WTC11 (cell line): Measurements from ENCODE around the gene RPL23.

Source experiments
- ATF1 ChIP-seq: sonication (generic); formaldehyde crosslinking; IDR thresholded peaks from 2 replicates; pipeline ENCODE4 v1.8.1; 2023; ENCODE audit warnings: mild to moderate bottlenecking, moderate library complexity, missing genetic modification reagents
- CREB1 ChIP-seq: sonication (generic); formaldehyde crosslinking; IDR thresholded peaks from 2 replicates; pipeline ENCODE4 v1.8.0; 2023; ENCODE audit warnings: mild to moderate bottlenecking, missing genetic modification reagents
- ELF4 ChIP-seq: sonication (generic); formaldehyde crosslinking; IDR thresholded peaks from 2 replicates; pipeline ENCODE4 v1.8.1; 2022; ENCODE audit warnings: low read depth, mild to moderate bottlenecking, moderate library complexity, missing genetic modification reagents
- NFYB ChIP-seq: sonication (generic); formaldehyde crosslinking; conservative IDR thresholded peaks from 2 replicates; pipeline ENCODE4 v1.8.0; 2022; ENCODE audit warnings: low read depth, missing genetic modification reagents
- RORB ChIP-seq: fragments of 250-450 bp; sonication (Bioruptor Pico); IDR thresholded peaks from 2 replicates; pipeline ENCODE4 v1.9.0; 2021; ENCODE audit warnings: mild to moderate bottlenecking
- ZNF263 ChIP-seq: sonication (generic); formaldehyde crosslinking; IDR thresholded peaks from 2 replicates; pipeline ENCODE4 v1.8.1; 2022; ENCODE audit warnings: low read depth, mild to moderate bottlenecking, moderate library complexity, missing genetic modification reagents
- TF ChIP-seq, protein P1 (sequence below): fragments of 200-600 bp; IDR thresholded peaks from 2 replicates; pipeline ENCODE4 v1.8.0; 2022; ENCODE audit warnings: antibody characterized with exemption
- TF ChIP-seq, protein P2 (sequence below): sonication (generic); formaldehyde crosslinking; IDR thresholded peaks from 2 replicates; pipeline ENCODE4 v1.8.1; 2023; ENCODE audit warnings: mild to moderate bottlenecking, missing genetic modification reagents, moderate library complexity
- TF ChIP-seq, protein P3 (sequence below): sonication (generic); formaldehyde crosslinking; IDR thresholded peaks from 2 replicates; pipeline ENCODE4 v1.8.1; 2023; ENCODE audit warnings: mild to moderate bottlenecking, missing genetic modification reagents
- TF ChIP-seq, protein P4 (sequence below): sonication (generic); formaldehyde crosslinking; IDR thresholded peaks from 2 replicates; pipeline ENCODE4 v1.8.1; 2022; ENCODE audit warnings: low read depth, missing genetic modification reagents, borderline replicate concordance
- TF ChIP-seq, protein P5 (sequence below): fragments of 250-450 bp; sonication (Bioruptor Pico); IDR thresholded peaks from 2 replicates; pipeline ENCODE4 v1.8.0; 2021; ENCODE audit warnings: mild to moderate bottlenecking
- TF ChIP-seq, protein P6 (sequence below): sonication (generic); formaldehyde crosslinking; IDR thresholded peaks from 2 replicates; pipeline ENCODE4 v1.8.0; 2022; ENCODE audit warnings: mild to moderate bottlenecking, missing genetic modification reagents

DNA sequence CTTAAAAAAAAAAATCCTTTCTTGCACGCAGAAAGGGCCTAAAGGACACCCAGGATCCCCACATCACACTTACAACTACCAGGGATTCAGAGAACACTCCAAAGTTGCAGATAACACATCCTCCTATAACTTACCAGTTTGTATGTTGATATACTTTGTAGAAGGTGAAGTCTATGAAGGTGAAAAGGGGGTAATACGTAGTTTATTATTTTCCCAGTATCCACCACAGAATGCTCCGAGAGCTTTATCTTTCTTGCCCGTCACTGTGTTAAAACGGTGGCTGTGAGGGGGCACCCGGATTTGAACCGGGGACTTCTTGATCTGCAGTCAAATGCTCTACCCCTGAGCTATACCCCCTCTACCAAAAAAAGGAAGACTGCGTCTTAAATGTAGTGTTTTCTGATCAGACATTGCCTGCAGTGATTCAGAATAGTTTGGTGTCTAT, 7.9 kb upstream of the RPL23 start:
- TF ChIP-seq RORB (CRISPR knock-in tag) (no peak), ELF4 (CRISPR knock-in tag) (no peak), NFYB (CRISPR knock-in tag) (no peak), CREB1 (CRISPR knock-in tag) (no peak), ATF1 (CRISPR knock-in tag) (no peak), ZNF263 (CRISPR knock-in tag) (no peak)
- TF ChIP-seq, protein P1, sequence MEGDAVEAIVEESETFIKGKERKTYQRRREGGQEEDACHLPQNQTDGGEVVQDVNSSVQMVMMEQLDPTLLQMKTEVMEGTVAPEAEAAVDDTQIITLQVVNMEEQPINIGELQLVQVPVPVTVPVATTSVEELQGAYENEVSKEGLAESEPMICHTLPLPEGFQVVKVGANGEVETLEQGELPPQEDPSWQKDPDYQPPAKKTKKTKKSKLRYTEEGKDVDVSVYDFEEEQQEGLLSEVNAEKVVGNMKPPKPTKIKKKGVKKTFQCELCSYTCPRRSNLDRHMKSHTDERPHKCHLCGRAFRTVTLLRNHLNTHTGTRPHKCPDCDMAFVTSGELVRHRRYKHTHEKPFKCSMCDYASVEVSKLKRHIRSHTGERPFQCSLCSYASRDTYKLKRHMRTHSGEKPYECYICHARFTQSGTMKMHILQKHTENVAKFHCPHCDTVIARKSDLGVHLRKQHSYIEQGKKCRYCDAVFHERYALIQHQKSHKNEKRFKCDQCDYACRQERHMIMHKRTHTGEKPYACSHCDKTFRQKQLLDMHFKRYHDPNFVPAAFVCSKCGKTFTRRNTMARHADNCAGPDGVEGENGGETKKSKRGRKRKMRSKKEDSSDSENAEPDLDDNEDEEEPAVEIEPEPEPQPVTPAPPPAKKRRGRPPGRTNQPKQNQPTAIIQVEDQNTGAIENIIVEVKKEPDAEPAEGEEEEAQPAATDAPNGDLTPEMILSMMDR: no peak
- TF ChIP-seq, protein P2, sequence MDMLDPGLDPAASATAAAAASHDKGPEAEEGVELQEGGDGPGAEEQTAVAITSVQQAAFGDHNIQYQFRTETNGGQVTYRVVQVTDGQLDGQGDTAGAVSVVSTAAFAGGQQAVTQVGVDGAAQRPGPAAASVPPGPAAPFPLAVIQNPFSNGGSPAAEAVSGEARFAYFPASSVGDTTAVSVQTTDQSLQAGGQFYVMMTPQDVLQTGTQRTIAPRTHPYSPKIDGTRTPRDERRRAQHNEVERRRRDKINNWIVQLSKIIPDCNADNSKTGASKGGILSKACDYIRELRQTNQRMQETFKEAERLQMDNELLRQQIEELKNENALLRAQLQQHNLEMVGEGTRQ: no peak
- TF ChIP-seq, protein P3, sequence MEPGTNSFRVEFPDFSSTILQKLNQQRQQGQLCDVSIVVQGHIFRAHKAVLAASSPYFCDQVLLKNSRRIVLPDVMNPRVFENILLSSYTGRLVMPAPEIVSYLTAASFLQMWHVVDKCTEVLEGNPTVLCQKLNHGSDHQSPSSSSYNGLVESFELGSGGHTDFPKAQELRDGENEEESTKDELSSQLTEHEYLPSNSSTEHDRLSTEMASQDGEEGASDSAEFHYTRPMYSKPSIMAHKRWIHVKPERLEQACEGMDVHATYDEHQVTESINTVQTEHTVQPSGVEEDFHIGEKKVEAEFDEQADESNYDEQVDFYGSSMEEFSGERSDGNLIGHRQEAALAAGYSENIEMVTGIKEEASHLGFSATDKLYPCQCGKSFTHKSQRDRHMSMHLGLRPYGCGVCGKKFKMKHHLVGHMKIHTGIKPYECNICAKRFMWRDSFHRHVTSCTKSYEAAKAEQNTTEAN: no peak
- TF ChIP-seq, protein P4, sequence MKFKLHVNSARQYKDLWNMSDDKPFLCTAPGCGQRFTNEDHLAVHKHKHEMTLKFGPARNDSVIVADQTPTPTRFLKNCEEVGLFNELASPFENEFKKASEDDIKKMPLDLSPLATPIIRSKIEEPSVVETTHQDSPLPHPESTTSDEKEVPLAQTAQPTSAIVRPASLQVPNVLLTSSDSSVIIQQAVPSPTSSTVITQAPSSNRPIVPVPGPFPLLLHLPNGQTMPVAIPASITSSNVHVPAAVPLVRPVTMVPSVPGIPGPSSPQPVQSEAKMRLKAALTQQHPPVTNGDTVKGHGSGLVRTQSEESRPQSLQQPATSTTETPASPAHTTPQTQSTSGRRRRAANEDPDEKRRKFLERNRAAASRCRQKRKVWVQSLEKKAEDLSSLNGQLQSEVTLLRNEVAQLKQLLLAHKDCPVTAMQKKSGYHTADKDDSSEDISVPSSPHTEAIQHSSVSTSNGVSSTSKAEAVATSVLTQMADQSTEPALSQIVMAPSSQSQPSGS (CRISPR knock-in tag): no peak
- TF ChIP-seq, protein P5, sequence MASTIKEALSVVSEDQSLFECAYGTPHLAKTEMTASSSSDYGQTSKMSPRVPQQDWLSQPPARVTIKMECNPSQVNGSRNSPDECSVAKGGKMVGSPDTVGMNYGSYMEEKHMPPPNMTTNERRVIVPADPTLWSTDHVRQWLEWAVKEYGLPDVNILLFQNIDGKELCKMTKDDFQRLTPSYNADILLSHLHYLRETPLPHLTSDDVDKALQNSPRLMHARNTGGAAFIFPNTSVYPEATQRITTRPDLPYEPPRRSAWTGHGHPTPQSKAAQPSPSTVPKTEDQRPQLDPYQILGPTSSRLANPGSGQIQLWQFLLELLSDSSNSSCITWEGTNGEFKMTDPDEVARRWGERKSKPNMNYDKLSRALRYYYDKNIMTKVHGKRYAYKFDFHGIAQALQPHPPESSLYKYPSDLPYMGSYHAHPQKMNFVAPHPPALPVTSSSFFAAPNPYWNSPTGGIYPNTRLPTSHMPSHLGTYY: no peak
- TF ChIP-seq, protein P6, sequence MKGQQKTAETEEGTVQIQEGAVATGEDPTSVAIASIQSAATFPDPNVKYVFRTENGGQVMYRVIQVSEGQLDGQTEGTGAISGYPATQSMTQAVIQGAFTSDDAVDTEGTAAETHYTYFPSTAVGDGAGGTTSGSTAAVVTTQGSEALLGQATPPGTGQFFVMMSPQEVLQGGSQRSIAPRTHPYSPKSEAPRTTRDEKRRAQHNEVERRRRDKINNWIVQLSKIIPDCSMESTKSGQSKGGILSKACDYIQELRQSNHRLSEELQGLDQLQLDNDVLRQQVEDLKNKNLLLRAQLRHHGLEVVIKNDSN: no peak
